ENCODE data around the gene JPH3.

Gene JPH3

DNA sequence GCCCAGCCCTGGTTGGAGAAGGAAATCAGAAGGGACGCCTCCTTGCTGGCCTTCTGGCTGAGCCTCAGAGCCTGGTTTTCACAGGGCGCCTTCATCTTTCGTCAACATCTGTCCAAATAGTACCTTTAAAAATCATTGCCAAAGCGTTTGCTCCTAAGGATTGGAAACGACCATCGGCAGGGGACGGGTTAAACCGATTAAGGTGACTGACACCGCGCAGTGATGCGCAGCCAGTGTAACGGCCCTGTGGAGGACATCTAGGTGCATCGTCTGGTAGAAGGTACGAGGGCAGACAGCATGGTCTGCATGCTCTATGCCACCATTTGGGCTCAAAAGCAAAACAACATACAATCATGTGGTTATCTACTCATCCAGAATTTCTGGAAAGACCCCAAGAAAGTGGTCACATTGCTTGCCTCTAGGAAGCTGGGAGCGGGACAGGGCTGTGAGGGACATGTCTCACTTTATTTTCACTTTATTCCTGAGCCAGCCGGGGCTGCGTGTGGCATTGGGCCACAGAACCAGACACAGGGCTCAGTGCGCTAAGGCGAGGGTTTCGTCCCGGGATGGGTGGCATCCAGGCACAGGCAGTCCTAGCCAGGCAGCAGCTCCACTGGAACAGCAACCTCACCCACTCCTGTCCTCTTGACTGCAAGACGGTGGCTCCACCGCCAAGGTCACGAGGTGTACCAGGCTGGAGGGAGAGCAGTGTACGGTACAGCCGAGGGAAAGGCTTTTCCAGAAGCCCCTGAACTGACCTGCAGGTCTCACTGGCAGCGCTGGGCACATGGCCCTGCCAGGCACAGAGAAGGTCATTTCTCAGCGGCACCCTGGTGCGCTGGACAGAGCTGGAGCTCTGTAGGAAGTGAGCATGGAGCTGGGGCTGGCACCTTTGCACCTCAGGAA is 40.9 kb upstream of the JPH3 start:
- H3K9ac ChIP-seq: no peak overlapping the region
- no peak overlapping the region for H3K4me2 ChIP-seq
- no peaks in the 10 kb centered on the region for H3K27me3 ChIP-seq
- H4K20me1 ChIP-seq: peaks cover 11% of the 10 kb centered on the region
- TF ChIP-seq Cebpa-rat (IDR thresholded peaks at IDR 0.05): no peak
- H3K4me3 ChIP-seq: no peak overlapping the region
- no peaks in the 10 kb centered on the region for H3K9me3 ChIP-seq
- H3K36me3 ChIP-seq: no peaks in the 10 kb centered on the region
- peaks cover 37% of the 10 kb centered on the region for H3K4me1 ChIP-seq
- no peak overlapping the region for H3K27ac ChIP-seq

GRCh38 chr16:87562201-87562600 is 40.1 kb upstream of the JPH3 start:
- H4K20me1 ChIP-seq: 0 out of 2 replicates have a peak, but pooled peaks cover 3% of the 10 kb centered on the region
- H3K9me3 ChIP-seq: no peaks in the 10 kb centered on the region
- H3K4me2 ChIP-seq: no peak overlapping the region
- no peak overlapping the region for H3K27ac ChIP-seq
- no peak for TF ChIP-seq Cebpa-rat (IDR thresholded peaks at IDR 0.05)
- H3K4me1 ChIP-seq: peaks cover 29% of the 10 kb centered on the region
- H3K27me3 ChIP-seq: no peaks in the 10 kb centered on the region
- H3K9ac ChIP-seq: no peak overlapping the region
- no peak overlapping the region for H3K4me3 ChIP-seq
- no peaks in the 10 kb centered on the region for H3K36me3 ChIP-seq

- Histone ChIP-seq H3K9me3 (no peaks in the 10 kb centered on the region), H3K27ac (no peak overlapping the region), H4K20me1 (no peaks in the 10 kb centered on the region), H3K27me3 (no peaks in the 10 kb centered on the region), H3K9ac (no peak overlapping the region), H3K4me1 (peaks cover 21% of the 10 kb centered on the region), H3K36me3 (no peaks in the 10 kb centered on the region), H3K4me3 (no peak overlapping the region), H3K4me2 (no peak overlapping the region)
- no peak for TF ChIP-seq Cebpa-rat (IDR thresholded peaks at IDR 0.05)
These were observed 39.3 kb upstream of the JPH3 start for GRCh38 chr16:87563022-87563421.

DNA sequence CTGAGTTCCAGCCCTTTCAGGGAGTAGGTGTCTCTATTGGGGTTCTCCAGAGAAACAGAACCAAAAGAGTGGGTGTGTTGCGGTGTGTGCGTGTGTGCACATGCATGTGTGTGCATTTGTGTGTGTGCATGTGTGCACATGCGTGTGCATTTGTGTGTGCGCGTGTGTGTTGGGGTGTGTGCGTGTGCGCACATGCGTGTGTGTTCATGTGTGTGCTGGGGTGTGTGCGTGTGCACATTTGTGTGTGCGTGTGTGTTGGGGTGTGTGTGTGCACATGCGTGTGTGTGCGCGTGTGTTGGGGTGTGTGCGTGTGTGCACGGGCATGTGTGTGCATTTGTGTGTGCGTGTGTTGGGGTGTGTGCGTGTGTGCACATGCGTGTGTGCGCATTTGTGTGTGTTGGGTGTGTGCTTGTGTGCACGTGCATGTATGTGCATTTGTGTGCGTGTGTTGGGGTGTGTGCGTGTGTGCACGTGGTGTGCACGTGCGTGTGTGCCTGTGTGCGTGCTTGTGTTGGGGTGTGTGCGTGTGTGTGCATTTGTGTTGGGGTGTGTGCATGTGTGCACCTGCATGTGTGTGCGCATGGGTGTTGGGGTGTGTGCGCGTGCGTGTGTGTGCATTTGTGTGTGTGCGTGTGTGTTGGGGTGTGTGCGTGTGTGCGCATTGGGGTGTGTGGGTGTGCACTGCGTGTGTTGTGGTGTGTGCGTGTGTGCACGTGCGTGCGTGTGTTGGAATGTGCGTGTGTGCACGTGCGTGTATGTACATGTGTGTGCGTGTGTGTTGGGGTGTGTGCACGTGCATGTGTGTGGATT is 38.4 kb upstream of the JPH3 start:
- no peak overlapping the region for H3K27ac ChIP-seq
- no peak overlapping the region for H3K4me3 ChIP-seq
- H3K27me3 ChIP-seq: no peaks in the 10 kb centered on the region
- H3K9me3 ChIP-seq: no peaks in the 10 kb centered on the region
- no peak for TF ChIP-seq Cebpa-rat (IDR thresholded peaks at IDR 0.05)
- H4K20me1 ChIP-seq: no peaks in the 10 kb centered on the region
- H3K4me1 ChIP-seq: peaks cover 18% of the 10 kb centered on the region
- no peak overlapping the region for H3K9ac ChIP-seq
- no peak overlapping the region for H3K4me2 ChIP-seq
- H3K36me3 ChIP-seq: no peaks in the 10 kb centered on the region

DNA sequence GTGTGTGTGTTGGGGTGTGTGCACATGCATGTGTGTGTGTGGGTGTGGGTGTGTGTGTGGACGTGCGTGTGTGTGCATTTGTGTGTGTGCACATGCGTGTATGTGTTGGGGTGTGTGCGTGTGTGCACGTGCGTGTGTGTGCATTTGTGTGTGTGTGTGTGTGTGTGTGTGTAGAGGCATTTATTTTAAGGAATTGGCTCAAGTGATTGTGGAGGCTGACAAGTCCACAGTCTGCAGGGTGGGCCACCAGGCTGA is 37.9 kb upstream of the JPH3 start:
- Histone ChIP-seq H3K36me3 (no peaks in the 10 kb centered on the region), H3K4me1 (peaks cover 15% of the 10 kb centered on the region), H3K4me2 (no peak overlapping the region), H3K9ac (no peak overlapping the region), H3K9me3 (no peaks in the 10 kb centered on the region), H3K27me3 (no peaks in the 10 kb centered on the region), H3K27ac (no peak overlapping the region), H4K20me1 (no peaks in the 10 kb centered on the region), H3K4me3 (no peak overlapping the region)
- TF ChIP-seq Cebpa-rat (IDR thresholded peaks at IDR 0.05): no peak

GRCh38 chr16:87569601-87570571 is 32.4 kb upstream of the JPH3 start:
- Histone ChIP-seq H3K27me3 (peaks cover 29% of the 10 kb centered on the region), H3K4me2 (peak overlapping the region; percentile 37; the same call in 1 of the 2 replicates), H3K9me3 (no peaks in the 10 kb centered on the region), H4K20me1 (no peaks in the 10 kb centered on the region), H3K27ac (no peak overlapping the region), H3K36me3 (no peaks in the 10 kb centered on the region), H3K9ac (no peak overlapping the region), H3K4me3 (no peak overlapping the region), H3K4me1 (peaks cover 6% of the 10 kb centered on the region)
- no peak for TF ChIP-seq Cebpa-rat (IDR thresholded peaks at IDR 0.05)

GRCh38 chr16:87570572-87570937 is 31.8 kb upstream of the JPH3 start:
- Histone ChIP-seq H3K4me2 (peak overlapping the region; percentile 37; the same call in 1 of the 2 replicates), H3K9me3 (no peaks in the 10 kb centered on the region), H3K9ac (no peak overlapping the region), H3K27ac (no peak overlapping the region), H3K27me3 (peaks cover 29% of the 10 kb centered on the region), H3K36me3 (no peaks in the 10 kb centered on the region), H4K20me1 (no peaks in the 10 kb centered on the region), H3K4me3 (no peak overlapping the region), H3K4me1 (peaks cover 6% of the 10 kb centered on the region)
- TF ChIP-seq Cebpa-rat (IDR thresholded peaks at IDR 0.05): no peak

GRCh38 chr16:87570938-87571867 is 31.1 kb upstream of the JPH3 start:
- Histone ChIP-seq H3K4me2 (no peak overlapping the region), H3K9ac (no peak overlapping the region), H3K4me3 (no peak overlapping the region), H3K27me3 (peaks cover 29% of the 10 kb centered on the region), H3K27ac (no peak overlapping the region), H3K9me3 (no peaks in the 10 kb centered on the region), H3K4me1 (peaks cover 6% of the 10 kb centered on the region), H3K36me3 (no peaks in the 10 kb centered on the region), H4K20me1 (no peaks in the 10 kb centered on the region)
- TF ChIP-seq Cebpa-rat (IDR thresholded peaks at IDR 0.05): no peak

GRCh38 chr16:87571868-87572244 is 30.5 kb upstream of the JPH3 start:
- Histone ChIP-seq H3K27me3 (peaks cover 29% of the 10 kb centered on the region), H3K4me2 (no peak overlapping the region), H3K4me1 (peaks cover 6% of the 10 kb centered on the region), H4K20me1 (no peaks in the 10 kb centered on the region), H3K4me3 (no peak overlapping the region), H3K9ac (no peak overlapping the region), H3K9me3 (no peaks in the 10 kb centered on the region), H3K36me3 (no peaks in the 10 kb centered on the region), H3K27ac (no peak overlapping the region)
- TF ChIP-seq Cebpa-rat (IDR thresholded peaks at IDR 0.05): no peak
